C4-2B (cell line): Measurements from ENCODE around the gene VPREB1.

Experiments
- CTCF ChIP-seq: fragments of 450-650 bp; conservative IDR thresholded peaks from 2 replicates; pipeline ENCODE4 v1.5.1; 2017; ENCODE audit warnings: mild to moderate bottlenecking
- ZFX ChIP-seq: fragments of 450-650 bp; IDR thresholded peaks from 2 replicates; pipeline ENCODE4 v1.6.1; 2017

- no peak for TF ChIP-seq CTCF
- no peak for TF ChIP-seq ZFX
These were observed 29.7 kb upstream of the VPREB1 start for GRCh38 chr22:22214819-22215329.
